Activated CD8-positive, alpha-beta T cell treated with anti-CD3 and anti-CD28 coated beads for 36 hours (primary cell): ENCODE data around the gene NBPF15. TPM values are rescaled to one million over a fixed set of nuclear protein-coding genes. Genes with fewer than 3 reads are reported as not detected.
"Not testable (repeated sequence)": the region's sequence is repeated elsewhere in the genome, so short reads cannot be mapped to it uniquely, and the experiment has no call there.

Source experiments
- ATAC-seq: fragments of 200-7000 bp; cut with Tn5 transposase; one replicate; pipeline ENCODE4 v1.10.0; 2021; ENCODE audit warnings: mild to moderate bottlenecking, moderate library complexity
- CTCF ChIA-PET: fragments of 350-600 bp; sonication (Branson Sonifier 250); formaldehyde crosslinking; loops from one replicate; lab custom pipeline; 2021; ENCODE audit warnings: antibody characterized with exemption; lab: Charles Lee
- POLR2A ChIA-PET: fragments of 350-600 bp; sonication (Branson Sonifier 250); formaldehyde crosslinking; loops from one replicate; lab custom pipeline; 2021; ENCODE audit warnings: antibody characterized with exemption; lab: Charles Lee
- DNase-seq: peaks from one replicate; pipeline ENCODE4 v3.0.0-alpha.2; 2020
- H3K27ac Mint-ChIP-seq: one replicate; pipeline ENCODE4 v1.8.0; 2021; ENCODE audit warnings: mild to moderate bottlenecking, mixed read lengths
- H3K27me3 Mint-ChIP-seq: one replicate; pipeline ENCODE4 v1.8.0; 2021; ENCODE audit warnings: mixed read lengths
- H3K36me3 Mint-ChIP-seq: one replicate; pipeline ENCODE4 v1.8.0; 2021; ENCODE audit warnings: low read depth, mixed read lengths
- H3K4me1 Mint-ChIP-seq: one replicate; pipeline ENCODE4 v1.8.0; 2021; ENCODE audit warnings: low read depth, mixed read lengths
- H3K4me3 Mint-ChIP-seq: one replicate; pipeline ENCODE4 v1.8.0; 2021; ENCODE audit warnings: mild to moderate bottlenecking, moderate library complexity, mixed read lengths
- H3K9me3 Mint-ChIP-seq: one replicate; pipeline ENCODE4 v1.8.0; 2021; ENCODE audit warnings: mixed read lengths
- intact Hi-C: fragments of 100-400 bp; cut with micrococcal nuclease; formaldehyde crosslinking; loops from one replicate; pipeline ENCODE4 v1.10.0; 2022
- total RNA-seq, 2 experiments: library from RNA; stranded (reverse); gene quantifications; one replicate each; pipeline ENCODE4 v1.2.3, GENCODE V29; 2021

The NBPF15 gene
- total RNA-seq, 2 experiments from 2014 or later: 29.7 to 29.9 TPM

- H3K4me1 Mint-ChIP-seq, POLR2A ChIA-PET, intact Hi-C loops, ATAC-seq, H3K27ac Mint-ChIP-seq, H3K9me3 Mint-ChIP-seq, H3K4me3 Mint-ChIP-seq, CTCF ChIA-PET, H3K27me3 Mint-ChIP-seq, H3K36me3 Mint-ChIP-seq: not testable (repeated sequence)
- peak; percentile 19 for DNase-seq
These were observed 21.7 kb downstream of the NBPF15 start for GRCh38 chr1:144439737-144440136.

GRCh38 chr1:144418891-144419694 lies 42.4 kb downstream of the NBPF15 start:
- H3K9me3 Mint-ChIP-seq, intact Hi-C loops, CTCF ChIA-PET, H3K27me3 Mint-ChIP-seq, POLR2A ChIA-PET, ATAC-seq, H3K36me3 Mint-ChIP-seq, H3K4me1 Mint-ChIP-seq: not testable (repeated sequence)
- Mint-ChIP-seq H3K4me3 (peak overlapping the region; percentile 82), H3K27ac (peak overlapping the region; percentile 86)
- DNase-seq: peak; percentile 75

- intact Hi-C loops: not testable (repeated sequence)
- peak overlapping the region; percentile 97 for H3K27ac Mint-ChIP-seq
These were observed 47.9 kb downstream of the NBPF15 start for GRCh38 chr1:144413404-144414118.

GRCh38 chr1:144412491-144413403 lies 48.7 kb downstream of the NBPF15 start:
- intact Hi-C loops, H3K4me1 Mint-ChIP-seq, H3K36me3 Mint-ChIP-seq, H3K9me3 Mint-ChIP-seq, CTCF ChIA-PET, H3K27me3 Mint-ChIP-seq: not testable (repeated sequence)
- peak; percentile 88 for ATAC-seq
- H3K27ac Mint-ChIP-seq: peak overlapping the region; percentile 97
- POLR2A ChIA-PET: interaction anchor here (0.7 to 1.6 kb wide), 4 partner anchors 111 to 868 kb away, joined by 6 to 37 read pairs (median 12); no protein-coding TSS in a partner anchor
- peak overlapping the region; percentile 82 for H3K4me3 Mint-ChIP-seq
- DNase-seq: peak; percentile 95

More at GRCh38 chr1:144413404-144414118, 47.9 kb downstream of the NBPF15 start:
- H3K4me1 Mint-ChIP-seq, H3K27me3 Mint-ChIP-seq, H3K9me3 Mint-ChIP-seq, POLR2A ChIA-PET, ATAC-seq, H3K36me3 Mint-ChIP-seq, CTCF ChIA-PET: not testable (repeated sequence)
- peak overlapping the region; percentile 82 for H3K4me3 Mint-ChIP-seq
- peak; percentile 8 for DNase-seq

- CTCF ChIA-PET, intact Hi-C loops: not testable (repeated sequence)
These were observed 49.4 kb downstream of the NBPF15 start for GRCh38 chr1:144412068-144412471.

GRCh38 chr1:144402807-144403206 lies 58.7 kb downstream of the NBPF15 start:
- CTCF ChIA-PET, DNase-seq, H3K27ac Mint-ChIP-seq, H3K36me3 Mint-ChIP-seq, H3K27me3 Mint-ChIP-seq, H3K4me3 Mint-ChIP-seq, intact Hi-C loops, H3K9me3 Mint-ChIP-seq, H3K4me1 Mint-ChIP-seq, POLR2A ChIA-PET: not testable (repeated sequence)
- peak; percentile 72 for ATAC-seq

More at GRCh38 chr1:144412068-144412471, 49.4 kb downstream of the NBPF15 start:
- ATAC-seq: peak; percentile 65
- POLR2A ChIA-PET: interaction anchor here (0.7 to 1.6 kb wide), 4 partner anchors 112 to 869 kb away, joined by 6 to 37 read pairs (median 12); no protein-coding TSS in a partner anchor
- DNase-seq: peak; percentile 85
- H3K27me3 Mint-ChIP-seq, H3K4me1 Mint-ChIP-seq, H3K36me3 Mint-ChIP-seq, H3K9me3 Mint-ChIP-seq: not testable (repeated sequence)
- Mint-ChIP-seq H3K27ac (peak overlapping the region; percentile 97), H3K4me3 (peak overlapping the region; percentile 82)

- POLR2A ChIA-PET, H3K36me3 Mint-ChIP-seq: not testable (repeated sequence)
These were observed 89.8 kb downstream of the NBPF15 start for GRCh38 chr1:144371651-144372050.

More at GRCh38 chr1:144371651-144372050, 89.8 kb downstream of the NBPF15 start:
- H3K4me1 Mint-ChIP-seq, H3K9me3 Mint-ChIP-seq, intact Hi-C loops, H3K4me3 Mint-ChIP-seq, H3K27me3 Mint-ChIP-seq, H3K27ac Mint-ChIP-seq, ATAC-seq, CTCF ChIA-PET, DNase-seq: not testable (repeated sequence)

Other genes starting within 250 kb of the NBPF15 start
- gene PPIAL4E, start 88.0 kb downstream of the NBPF15 start, total RNA-seq: not detected
- not detected for gene PPIAL4F, start 131.2 kb upstream of the NBPF15 start, total RNA-seq